Measurements from ENCODE around the gene SEC11A. TPM values are rescaled to one million over a fixed set of nuclear protein-coding genes. Genes with fewer than 3 reads are reported as not detected.
A peak's percentile ranks its signal among the peaks of the same experiment; 100 is the strongest.

The SEC11A gene
- polyA plus RNA-seq, 1 experiment: 324 TPM

DNA sequence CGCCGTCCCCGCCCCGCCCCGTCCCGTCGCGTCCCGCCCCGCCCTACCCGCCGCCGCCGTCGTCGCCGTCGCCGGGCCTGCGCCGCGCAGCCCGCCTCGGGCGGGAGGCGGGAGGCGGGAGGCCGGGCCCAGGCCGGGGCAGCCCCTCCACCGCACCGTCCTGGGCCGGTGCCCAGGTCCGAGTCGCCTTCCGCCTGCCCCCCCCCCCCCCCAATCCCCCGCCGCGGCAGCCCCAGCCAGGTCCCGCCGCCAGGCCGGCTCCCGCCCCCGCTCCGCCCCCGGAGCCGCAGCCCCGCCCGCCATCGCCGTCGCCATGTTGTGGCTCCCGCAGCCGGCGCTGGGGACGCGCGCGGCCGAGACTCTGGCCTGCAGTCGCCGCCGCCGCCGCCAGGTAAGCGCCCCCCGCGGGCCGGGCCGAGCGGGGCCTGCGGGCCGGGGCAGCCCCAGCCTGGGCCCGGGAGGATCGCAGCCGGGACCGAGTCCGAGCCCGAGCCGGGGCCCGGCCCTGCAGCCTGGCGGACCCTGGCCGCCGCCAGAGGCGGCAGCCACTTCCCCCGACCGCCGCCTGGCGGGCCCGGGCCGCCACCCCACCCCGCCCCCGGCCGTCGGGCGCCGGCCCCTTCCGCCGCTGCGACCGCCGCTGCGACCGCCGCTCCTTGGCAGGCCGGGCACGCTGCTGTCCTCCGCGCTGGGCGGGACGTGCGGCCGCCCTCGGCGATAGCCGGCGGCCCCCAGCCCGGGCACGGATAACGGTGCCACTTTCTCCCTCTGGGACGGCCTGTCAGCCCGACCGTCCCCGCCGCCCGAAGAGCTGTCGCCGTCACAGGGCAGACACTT, 32.6 kb upstream of the SEC11A start, which contains the start of gene ZNF592:
ZNF592 (plus strand) TSS at position 319 of the 837 bp plus-strand sequence. CDS start 34,084 bp downstream, outside the sequence.
- DNase-seq (ENCODE audit: low read depth, low spot score): peak; percentile 26
- Histone ChIP-seq H3K27ac (ENCODE audit: low read depth, low read length) (peak within 1 kb of the TSS; percentile 89), H3K4me3 (ENCODE audit: low read depth, low read length) (peak within 1 kb of the TSS; percentile 97), H3K9me3 (ENCODE audit: control insufficient read depth, insufficient read depth, low read length) (no peaks in the 10 kb centered on the region; the same call in 1 of the 2 replicates), H3K27me3 (ENCODE audit: control insufficient read depth, insufficient read depth, low read length) (no peaks in the 10 kb centered on the region)
- TF ChIP-seq, protein P1, sequence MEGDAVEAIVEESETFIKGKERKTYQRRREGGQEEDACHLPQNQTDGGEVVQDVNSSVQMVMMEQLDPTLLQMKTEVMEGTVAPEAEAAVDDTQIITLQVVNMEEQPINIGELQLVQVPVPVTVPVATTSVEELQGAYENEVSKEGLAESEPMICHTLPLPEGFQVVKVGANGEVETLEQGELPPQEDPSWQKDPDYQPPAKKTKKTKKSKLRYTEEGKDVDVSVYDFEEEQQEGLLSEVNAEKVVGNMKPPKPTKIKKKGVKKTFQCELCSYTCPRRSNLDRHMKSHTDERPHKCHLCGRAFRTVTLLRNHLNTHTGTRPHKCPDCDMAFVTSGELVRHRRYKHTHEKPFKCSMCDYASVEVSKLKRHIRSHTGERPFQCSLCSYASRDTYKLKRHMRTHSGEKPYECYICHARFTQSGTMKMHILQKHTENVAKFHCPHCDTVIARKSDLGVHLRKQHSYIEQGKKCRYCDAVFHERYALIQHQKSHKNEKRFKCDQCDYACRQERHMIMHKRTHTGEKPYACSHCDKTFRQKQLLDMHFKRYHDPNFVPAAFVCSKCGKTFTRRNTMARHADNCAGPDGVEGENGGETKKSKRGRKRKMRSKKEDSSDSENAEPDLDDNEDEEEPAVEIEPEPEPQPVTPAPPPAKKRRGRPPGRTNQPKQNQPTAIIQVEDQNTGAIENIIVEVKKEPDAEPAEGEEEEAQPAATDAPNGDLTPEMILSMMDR (IDR thresholded peaks at IDR 0.05; ENCODE audit: low read depth, low read length): no peak
- POLR2A ChIA-PET: no interaction called here
- CTCF ChIA-PET: interaction anchor here (1.4 to 1.5 kb wide), 2 partner anchors 180 to 252 kb away, joined by 3 to 4 read pairs; no protein-coding TSS in a partner anchor

DNA sequence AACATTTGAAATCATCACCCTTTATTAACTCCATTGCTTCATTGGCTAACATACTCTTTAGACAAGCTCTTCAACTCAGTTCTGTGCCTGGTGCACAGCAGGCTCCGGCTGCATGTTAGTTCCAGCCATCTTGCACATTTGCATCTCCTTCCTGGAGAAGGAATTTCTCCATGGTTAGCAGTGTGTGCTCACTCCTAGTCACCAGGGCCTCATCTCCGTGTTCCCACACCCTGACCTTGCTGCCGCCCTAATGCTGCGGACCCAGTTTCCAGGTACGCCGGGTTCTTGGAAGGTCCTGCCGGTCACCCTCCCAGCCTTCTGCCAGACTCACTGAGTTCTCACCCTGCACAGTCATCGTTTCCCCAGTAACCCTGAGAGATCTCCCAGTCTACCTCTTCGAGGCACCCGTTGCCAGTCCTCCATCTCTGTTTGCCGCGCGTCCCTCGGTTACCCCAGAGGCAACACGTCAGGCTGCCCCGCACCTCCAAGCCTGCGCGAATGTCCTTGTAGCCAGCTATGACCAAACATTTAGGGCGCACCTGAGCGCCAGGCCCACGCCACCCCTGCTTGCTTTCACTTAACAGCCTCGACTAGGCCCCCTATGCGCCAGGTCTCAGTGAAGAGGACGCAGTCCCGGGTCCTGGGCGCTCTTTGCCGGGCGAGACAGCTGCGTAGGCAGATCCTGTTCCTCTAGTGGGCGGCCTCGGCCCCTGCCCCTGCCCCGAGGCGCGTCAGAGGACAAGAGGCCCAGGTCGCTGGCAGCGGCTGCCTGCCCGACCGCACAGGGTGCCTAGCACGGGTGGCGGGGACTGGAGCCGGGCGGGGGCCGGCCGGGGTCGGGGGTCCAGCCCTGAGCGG, 31.7 kb upstream of the SEC11A start:
- TF ChIP-seq, protein P1 (IDR thresholded peaks at IDR 0.05; ENCODE audit: low read depth, low read length): no peak
- H3K27ac ChIP-seq (ENCODE audit: low read depth, low read length): peak overlapping the region; percentile 89
- H3K4me3 ChIP-seq (ENCODE audit: low read depth, low read length): peak overlapping the region; percentile 97
- ChIA-PET POLR2A (interaction anchor here (0.6 to 1.2 kb wide), 2 partner anchors 16 to 79 kb away, joined by 3 to 4 read pairs; no protein-coding TSS in a partner anchor), CTCF (interaction anchor here (0.6 to 1.0 kb wide), 4 partner anchors 89 to 181 kb away, joined by 3 to 7 read pairs (median 4); partner anchors contain the start of genes NMB and WDR73)
- no peaks in the 10 kb centered on the region for H3K27me3 ChIP-seq (ENCODE audit: control insufficient read depth, insufficient read depth, low read length)
- no peaks in the 10 kb centered on the region; the same call in 1 of the 2 replicates for H3K9me3 ChIP-seq (ENCODE audit: control insufficient read depth, insufficient read depth, low read length)
- no peak for DNase-seq (ENCODE audit: low read depth, low spot score)

DNA sequence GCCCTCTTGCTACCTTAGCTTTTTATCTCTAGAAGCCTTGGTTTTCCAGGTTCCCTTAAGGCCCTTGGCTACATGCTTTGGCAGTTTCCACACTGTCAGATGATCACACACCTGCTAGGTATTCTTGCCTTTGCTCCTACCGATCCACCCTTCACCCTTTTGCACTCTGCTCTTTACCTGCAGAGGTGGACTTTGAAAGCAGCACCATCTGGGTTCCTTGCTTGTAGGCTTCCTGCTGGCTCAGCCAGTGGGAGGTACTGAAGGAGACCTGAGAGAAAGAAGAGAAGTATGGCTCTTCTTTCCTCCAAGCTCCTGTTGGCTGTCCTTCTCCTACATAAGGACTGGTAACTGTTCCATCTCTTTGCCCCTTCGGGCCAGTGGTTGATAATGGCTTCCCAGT, 25.2 kb upstream of the SEC11A start:
- no peak overlapping the region for H3K4me3 ChIP-seq (ENCODE audit: low read depth, low read length)
- no peaks in the 10 kb centered on the region for H3K27me3 ChIP-seq (ENCODE audit: control insufficient read depth, insufficient read depth, low read length)
- ChIA-PET CTCF (no interaction called here), POLR2A (no interaction called here)
- no peaks in the 10 kb centered on the region for H3K9me3 ChIP-seq (ENCODE audit: control insufficient read depth, insufficient read depth, low read length)
- TF ChIP-seq, protein P1 (IDR thresholded peaks at IDR 0.05; ENCODE audit: low read depth, low read length): no peak
- no peak for DNase-seq (ENCODE audit: low read depth, low spot score)
- no peak overlapping the region for H3K27ac ChIP-seq (ENCODE audit: low read depth, low read length)

DNA sequence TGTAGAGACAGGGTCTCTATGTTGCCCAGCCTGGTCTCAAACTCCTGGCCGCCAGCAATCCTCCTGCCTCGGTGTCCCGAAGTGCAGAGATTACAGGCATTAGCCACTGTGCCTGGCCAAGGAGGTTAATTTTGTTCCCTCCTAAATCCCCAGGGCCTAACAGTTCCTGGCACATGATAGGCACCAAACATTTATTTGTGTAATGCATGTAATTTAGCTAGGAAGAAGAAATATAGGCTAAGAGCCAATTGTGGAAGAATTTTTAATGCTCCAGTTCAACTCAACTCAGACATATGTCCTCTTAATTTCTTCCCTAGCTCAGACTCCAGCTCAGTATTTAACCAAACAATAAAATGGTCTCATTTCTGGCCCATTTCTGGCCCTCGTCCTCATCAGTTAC, 24.8 kb upstream of the SEC11A start:
- no peak for DNase-seq (ENCODE audit: low read depth, low spot score)
- Histone ChIP-seq H3K27me3 (ENCODE audit: control insufficient read depth, insufficient read depth, low read length) (no peaks in the 10 kb centered on the region), H3K4me3 (ENCODE audit: low read depth, low read length) (no peak overlapping the region), H3K9me3 (ENCODE audit: control insufficient read depth, insufficient read depth, low read length) (no peaks in the 10 kb centered on the region), H3K27ac (ENCODE audit: low read depth, low read length) (no peak overlapping the region)
- ChIA-PET CTCF (no interaction called here), POLR2A (no interaction called here)
- TF ChIP-seq, protein P1 (IDR thresholded peaks at IDR 0.05; ENCODE audit: low read depth, low read length): no peak
